HEK293 (cell line): ENCODE data around the gene RNH1.

ENCODE experiments used
- CTCF ChIA-PET: fragments of 350-600 bp; formaldehyde crosslinking; extraction: SDS; loops from one replicate; lab custom pipeline; 2021; ENCODE audit warnings: antibody characterized with exemption; lab: Yijun Ruan, JAX
- POLR2A ChIA-PET: fragments of 300-600 bp; formaldehyde crosslinking; extraction: SDS; loops from one replicate; lab custom pipeline; 2020; ENCODE audit warnings: antibody characterized with exemption, inconsistent platforms; lab: Yijun Ruan, JAX
- H3K27ac ChIP-seq: fragments of 200-500 bp; sonication (Bioruptor generic); 2 replicates; pipeline ENCODE4 v1.5.1; 2014; ENCODE audit warnings: low read depth, low read length, control low read depth, inconsistent platforms; ENCODE audit errors: extremely low read depth
- H3K36me3 ChIP-seq, 2 experiments: fragments of 200-500 bp in 1 of 2; sonication (Bioruptor generic) in 1 of 2; 1 replicate in 1 of 2; 2 replicates in 1 of 2; pipeline ENCODE4 v1.5.1; 2014 to 2017; ENCODE audit warnings: inconsistent platforms in 2 of 2, low read length in 2 of 2; ENCODE audit not compliant: control insufficient read depth in 2 of 2, insufficient read depth in 1 of 2
- H3K4me1 ChIP-seq: fragments of 200-500 bp; sonication (Bioruptor generic); 2 replicates; pipeline ENCODE4 v1.5.1; 2014; ENCODE audit warnings: mild to moderate bottlenecking, low read length, inconsistent platforms; ENCODE audit not compliant: control insufficient read depth, insufficient read depth
- H3K4me3 ChIP-seq: 2 replicates; pipeline ENCODE4 v1.5.1; 2011; ENCODE audit warnings: low read depth, mild to moderate bottlenecking, control low read depth, low read length, moderate library complexity
- H3K9me3 ChIP-seq: fragments of 200-500 bp; sonication (Bioruptor generic); 2 replicates; pipeline ENCODE4 v1.5.1; 2014; ENCODE audit warnings: low read depth, low read length, inconsistent platforms; ENCODE audit not compliant: control insufficient read depth, insufficient read depth
- KLF1 ChIP-seq: fragments of 450-650 bp; formaldehyde crosslinking; IDR thresholded peaks from 2 replicates; pipeline ENCODE4 v1.5.1; 2016; ENCODE audit warnings: missing biosample characterization, missing genetic modification characterization
- REST ChIP-seq: fragments of 450-650 bp; formaldehyde crosslinking; IDR thresholded peaks from 2 replicates; pipeline ENCODE4 v1.5.1; 2016; ENCODE audit warnings: missing biosample characterization, missing genetic modification characterization
- SCRT2 ChIP-seq: fragments of 450-650 bp; formaldehyde crosslinking; IDR thresholded peaks from 2 replicates; pipeline ENCODE4 v1.5.1; 2016; ENCODE audit warnings: missing biosample characterization, missing genetic modification characterization
- TRIM28 ChIP-seq: IDR thresholded peaks from 2 replicates; pipeline ENCODE4 v1.6.1; 2011; ENCODE audit warnings: low read length, control low read depth, borderline replicate concordance
- ZBTB44 ChIP-seq: fragments of 450-650 bp; IDR thresholded peaks from 2 replicates; pipeline ENCODE4 v1.5.1; 2018; ENCODE audit warnings: missing biosample characterization, mild to moderate bottlenecking, missing genetic modification characterization
- ZFHX2 ChIP-seq: fragments of 450-650 bp; formaldehyde crosslinking; conservative IDR thresholded peaks from 2 replicates; pipeline ENCODE4 v1.5.1; 2016; ENCODE audit warnings: missing biosample characterization, missing genetic modification characterization
- ZIC2 ChIP-seq: fragments of 450-650 bp; formaldehyde crosslinking; IDR thresholded peaks from 2 replicates; pipeline ENCODE4 v1.5.1; 2016; ENCODE audit warnings: missing biosample characterization, missing genetic modification characterization
- ZNF174 ChIP-seq: fragments of 450-650 bp; formaldehyde crosslinking; IDR thresholded peaks from 2 replicates; pipeline ENCODE4 v1.5.0; 2017; ENCODE audit warnings: missing biosample characterization, mild to moderate bottlenecking, missing genetic modification characterization
- ZNF362 ChIP-seq: fragments of 450-650 bp; formaldehyde crosslinking; IDR thresholded peaks from 2 replicates; pipeline ENCODE4 v1.5.1; 2016; ENCODE audit warnings: missing biosample characterization, missing genetic modification characterization
- ZNF398 ChIP-seq: fragments of 450-650 bp; formaldehyde crosslinking; IDR thresholded peaks from 2 replicates; pipeline ENCODE4 v1.5.1; 2017; ENCODE audit warnings: missing biosample characterization, missing genetic modification characterization
- ZNF704 ChIP-seq: fragments of 450-650 bp; formaldehyde crosslinking; IDR thresholded peaks from 2 replicates; pipeline ENCODE4 v1.5.1; 2016; ENCODE audit warnings: missing biosample characterization, missing genetic modification characterization
- ZNF76 ChIP-seq: fragments of 450-650 bp; formaldehyde crosslinking; IDR thresholded peaks from 2 replicates; pipeline ENCODE4; 2016; ENCODE audit warnings: low read depth, missing biosample characterization, missing genetic modification characterization, borderline replicate concordance
- ZNF791 ChIP-seq: fragments of 450-650 bp; formaldehyde crosslinking; IDR thresholded peaks from 2 replicates; pipeline ENCODE4 v1.5.1; 2016; ENCODE audit warnings: missing biosample characterization, missing genetic modification characterization
- TF ChIP-seq, protein P1 (sequence below): fragments of 450-650 bp; formaldehyde crosslinking; IDR thresholded peaks from 2 replicates; pipeline ENCODE4 v1.5.0; 2017; ENCODE audit warnings: missing biosample characterization, missing genetic modification characterization, borderline replicate concordance
- TF ChIP-seq, protein P2 (sequence below): fragments of 450-650 bp; formaldehyde crosslinking; IDR thresholded peaks from 2 replicates; pipeline ENCODE4 v1.5.1; 2016; ENCODE audit warnings: missing biosample characterization, missing genetic modification characterization
- TF ChIP-seq, protein P3 (sequence below): fragments of 450-650 bp; formaldehyde crosslinking; optimal IDR thresholded peaks from 2 replicates; pipeline ENCODE3; 2016; ENCODE audit warnings: missing biosample characterization, mild to moderate bottlenecking, missing genetic modification characterization

The RNH1 gene

GRCh38 chr11:447923-448731 is 58.9 kb downstream of the RNH1 start (continued):
- TF ChIP-seq ZNF362 (tag by site-specific recombination) (no peak), ZBTB44 (tag by site-specific recombination) (no peak), REST (tag by site-specific recombination) (peak; percentile 15; the same call in 1 of the 2 replicates), ZNF174 (tag by site-specific recombination) (no peak)

GRCh38 chr11:446891-447290 is 60.2 kb downstream of the RNH1 start:
- Histone ChIP-seq H3K27ac (no peak overlapping the region), H3K4me1 (no peaks in the 10 kb centered on the region), H3K9me3 (no peaks in the 10 kb centered on the region), H3K36me3 (peaks cover 0 to 4% of the 10 kb centered on the region in 2 experiments; a peak in 1 of 3 replicates), H3K4me3 (no peak overlapping the region)
- ChIA-PET CTCF (interaction anchor here (0.9 to 3.0 kb wide), 3 partner anchors 50 to 228 kb away, joined by 3 to 12 read pairs (median 5); no protein-coding TSS in a partner anchor), POLR2A (interaction anchor here (2.5 kb wide), 1 partner anchor 40 kb away, joined by 15 read pairs; no protein-coding TSS in a partner anchor)
- TF ChIP-seq ZNF791 (no peak), ZIC2 (no peak), KLF1 (tag by site-specific recombination) (peak; percentile 47; the same call in 1 of the 2 replicates), ZFHX2 (tag by site-specific recombination) (no peak), SCRT2 (tag by site-specific recombination) (no peak), TRIM28 (no peak), ZNF704 (no peak), ZNF398 (tag by site-specific recombination) (no peak), ZNF76 (tag by site-specific recombination) (no peak)
- TF ChIP-seq, protein P1, sequence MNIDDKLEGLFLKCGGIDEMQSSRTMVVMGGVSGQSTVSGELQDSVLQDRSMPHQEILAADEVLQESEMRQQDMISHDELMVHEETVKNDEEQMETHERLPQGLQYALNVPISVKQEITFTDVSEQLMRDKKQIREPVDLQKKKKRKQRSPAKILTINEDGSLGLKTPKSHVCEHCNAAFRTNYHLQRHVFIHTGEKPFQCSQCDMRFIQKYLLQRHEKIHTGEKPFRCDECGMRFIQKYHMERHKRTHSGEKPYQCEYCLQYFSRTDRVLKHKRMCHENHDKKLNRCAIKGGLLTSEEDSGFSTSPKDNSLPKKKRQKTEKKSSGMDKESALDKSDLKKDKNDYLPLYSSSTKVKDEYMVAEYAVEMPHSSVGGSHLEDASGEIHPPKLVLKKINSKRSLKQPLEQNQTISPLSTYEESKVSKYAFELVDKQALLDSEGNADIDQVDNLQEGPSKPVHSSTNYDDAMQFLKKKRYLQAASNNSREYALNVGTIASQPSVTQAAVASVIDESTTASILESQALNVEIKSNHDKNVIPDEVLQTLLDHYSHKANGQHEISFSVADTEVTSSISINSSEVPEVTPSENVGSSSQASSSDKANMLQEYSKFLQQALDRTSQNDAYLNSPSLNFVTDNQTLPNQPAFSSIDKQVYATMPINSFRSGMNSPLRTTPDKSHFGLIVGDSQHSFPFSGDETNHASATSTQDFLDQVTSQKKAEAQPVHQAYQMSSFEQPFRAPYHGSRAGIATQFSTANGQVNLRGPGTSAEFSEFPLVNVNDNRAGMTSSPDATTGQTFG (tag by site-specific recombination) = no peak
- TF ChIP-seq, protein P2, sequence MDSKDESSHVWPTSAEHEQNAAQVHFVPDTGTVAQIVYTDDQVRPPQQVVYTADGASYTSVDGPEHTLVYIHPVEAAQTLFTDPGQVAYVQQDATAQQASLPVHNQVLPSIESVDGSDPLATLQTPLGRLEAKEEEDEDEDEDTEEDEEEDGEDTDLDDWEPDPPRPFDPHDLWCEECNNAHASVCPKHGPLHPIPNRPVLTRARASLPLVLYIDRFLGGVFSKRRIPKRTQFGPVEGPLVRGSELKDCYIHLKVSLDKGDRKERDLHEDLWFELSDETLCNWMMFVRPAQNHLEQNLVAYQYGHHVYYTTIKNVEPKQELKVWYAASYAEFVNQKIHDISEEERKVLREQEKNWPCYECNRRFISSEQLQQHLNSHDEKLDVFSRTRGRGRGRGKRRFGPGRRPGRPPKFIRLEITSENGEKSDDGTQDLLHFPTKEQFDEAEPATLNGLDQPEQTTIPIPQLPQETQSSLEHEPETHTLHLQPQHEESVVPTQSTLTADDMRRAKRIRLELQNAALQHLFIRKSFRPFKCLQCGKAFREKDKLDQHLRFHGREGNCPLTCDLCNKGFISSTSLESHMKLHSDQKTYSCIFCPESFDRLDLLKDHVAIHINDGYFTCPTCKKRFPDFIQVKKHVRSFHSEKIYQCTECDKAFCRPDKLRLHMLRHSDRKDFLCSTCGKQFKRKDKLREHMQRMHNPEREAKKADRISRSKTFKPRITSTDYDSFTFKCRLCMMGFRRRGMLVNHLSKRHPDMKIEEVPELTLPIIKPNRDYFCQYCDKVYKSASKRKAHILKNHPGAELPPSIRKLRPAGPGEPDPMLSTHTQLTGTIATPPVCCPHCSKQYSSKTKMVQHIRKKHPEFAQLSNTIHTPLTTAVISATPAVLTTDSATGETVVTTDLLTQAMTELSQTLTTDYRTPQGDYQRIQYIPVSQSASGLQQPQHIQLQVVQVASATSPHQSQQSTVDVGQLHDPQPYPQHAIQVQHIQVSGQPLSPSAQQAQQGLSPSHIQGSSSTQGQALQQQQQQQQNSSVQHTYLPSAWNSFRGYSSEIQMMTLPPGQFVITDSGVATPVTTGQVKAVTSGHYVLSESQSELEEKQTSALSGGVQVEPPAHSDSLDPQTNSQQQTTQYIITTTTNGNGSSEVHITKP (tag by site-specific recombination) = 0 out of 2 replicates have a peak, but pooled peaks have one; percentile 17
- TF ChIP-seq, protein P3, sequence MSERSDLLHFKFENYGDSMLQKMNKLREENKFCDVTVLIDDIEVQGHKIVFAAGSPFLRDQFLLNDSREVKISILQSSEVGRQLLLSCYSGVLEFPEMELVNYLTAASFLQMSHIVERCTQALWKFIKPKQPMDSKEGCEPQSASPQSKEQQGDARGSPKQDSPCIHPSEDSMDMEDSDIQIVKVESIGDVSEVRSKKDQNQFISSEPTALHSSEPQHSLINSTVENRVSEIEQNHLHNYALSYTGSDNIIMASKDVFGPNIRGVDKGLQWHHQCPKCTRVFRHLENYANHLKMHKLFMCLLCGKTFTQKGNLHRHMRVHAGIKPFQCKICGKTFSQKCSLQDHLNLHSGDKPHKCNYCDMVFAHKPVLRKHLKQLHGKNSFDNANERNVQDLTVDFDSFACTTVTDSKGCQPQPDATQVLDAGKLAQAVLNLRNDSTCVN (tag by site-specific recombination) = no peak
